DMS153 treated with DMSO at 0.1 percent for 48 hours (cell line): ENCODE results near the gene MRS2.
"Not testable (repeated sequence)": the region's sequence is repeated elsewhere in the genome, so short reads cannot be mapped to it uniquely, and the experiment has no call there.

Source experiments
- DNase-seq: peaks from one replicate; lab custom pipeline; 2025; ENCODE audit not compliant: unreplicated experiment; lab: John Stamatoyannopoulos, UW

MRS2 gene

GRCh38 chr6:24385536-24386269 lies 17.0 kb upstream of the MRS2 start:
- no peak for DNase-seq

DNA sequence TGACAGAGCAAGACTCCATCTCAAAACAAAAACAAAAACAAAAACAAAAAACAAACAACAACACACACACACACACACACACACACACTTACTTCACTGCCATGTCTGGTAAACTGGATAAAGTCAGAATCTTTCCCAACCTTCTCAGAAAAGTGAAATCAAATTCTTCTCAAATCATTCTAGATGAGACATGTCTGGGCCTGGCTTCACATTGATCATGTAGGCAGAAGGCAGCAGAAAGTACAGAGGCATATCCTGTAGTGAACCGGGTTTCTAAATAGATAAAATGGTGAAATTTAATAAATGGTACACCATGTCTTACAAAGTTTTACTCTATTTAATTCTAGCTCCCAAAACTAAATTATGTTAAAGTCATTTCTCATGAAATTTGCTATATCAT lies 14.9 kb upstream of the MRS2 start:
- no peak for DNase-seq

GRCh38 chr6:24391208-24391607 lies 11.5 kb upstream of the MRS2 start:
- DNase-seq: no peak

- no peak for DNase-seq
Observed at GRCh38 chr6:24391756-24392405, 10.9 kb upstream of the MRS2 start.

DNA sequence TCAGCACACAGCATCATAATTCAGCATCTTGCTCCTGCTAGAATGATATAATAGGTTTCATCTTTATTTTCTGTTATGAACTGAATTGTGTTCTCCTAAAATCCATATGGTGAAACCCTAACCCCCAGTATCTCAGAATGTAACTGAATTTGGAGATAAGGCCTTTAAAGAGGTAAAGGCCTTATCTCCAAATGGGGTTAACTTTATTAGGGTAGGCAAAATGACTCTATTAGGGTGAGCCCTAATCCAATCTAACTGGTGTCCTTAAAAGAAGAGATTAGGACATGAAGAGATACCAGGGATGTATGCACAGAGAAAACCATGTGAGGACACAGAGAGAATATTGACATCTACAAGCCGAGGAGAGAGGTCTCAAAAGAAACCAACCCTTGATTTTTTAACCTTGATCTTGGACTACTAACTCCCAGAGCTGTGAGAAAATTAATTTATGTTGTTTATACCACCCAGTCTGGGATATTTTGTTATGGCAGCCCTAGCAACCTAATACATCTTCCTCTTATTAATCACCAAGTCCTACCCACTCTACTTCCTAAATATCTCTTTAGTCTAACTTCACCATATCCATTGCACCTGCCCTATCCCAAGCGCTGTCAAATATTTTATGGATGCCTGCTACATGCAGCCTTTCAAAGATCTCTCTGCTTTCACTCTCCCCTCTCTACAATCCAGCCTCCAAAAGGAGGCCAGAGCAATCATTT lies 8.5 kb upstream of the MRS2 start:
- no peak for DNase-seq

DNA sequence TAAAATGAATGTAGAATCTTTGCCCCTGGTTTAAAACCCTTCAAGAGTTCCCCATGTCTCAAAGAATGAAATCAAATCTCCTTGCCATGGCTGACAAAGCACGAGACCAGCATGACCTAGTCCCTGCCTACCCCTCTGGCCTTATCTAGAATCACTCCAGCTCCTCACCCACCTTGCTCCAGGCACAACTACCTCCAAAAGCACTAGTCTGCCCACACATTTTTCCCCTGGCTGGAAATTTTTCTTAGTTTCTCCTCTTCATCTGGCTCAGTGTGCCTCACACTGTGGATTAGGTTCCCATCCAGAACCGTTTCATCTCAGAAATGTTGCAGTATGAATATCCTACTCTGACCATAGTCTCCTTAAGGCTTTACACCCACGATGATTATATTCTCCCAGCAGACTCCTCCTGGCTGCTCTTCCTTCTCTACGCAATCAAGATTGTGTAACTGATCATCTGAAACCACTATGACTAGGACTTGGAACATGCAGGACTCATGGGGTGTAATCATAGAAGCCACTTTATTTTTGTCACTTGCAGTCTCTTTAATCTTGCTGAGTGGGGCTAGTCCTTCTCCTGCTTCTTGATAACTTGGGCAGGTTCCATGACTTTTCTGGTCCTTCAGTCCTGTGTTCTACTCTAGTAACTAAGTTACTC lies 7.8 kb upstream of the MRS2 start:
- DNase-seq: no peak

DNA sequence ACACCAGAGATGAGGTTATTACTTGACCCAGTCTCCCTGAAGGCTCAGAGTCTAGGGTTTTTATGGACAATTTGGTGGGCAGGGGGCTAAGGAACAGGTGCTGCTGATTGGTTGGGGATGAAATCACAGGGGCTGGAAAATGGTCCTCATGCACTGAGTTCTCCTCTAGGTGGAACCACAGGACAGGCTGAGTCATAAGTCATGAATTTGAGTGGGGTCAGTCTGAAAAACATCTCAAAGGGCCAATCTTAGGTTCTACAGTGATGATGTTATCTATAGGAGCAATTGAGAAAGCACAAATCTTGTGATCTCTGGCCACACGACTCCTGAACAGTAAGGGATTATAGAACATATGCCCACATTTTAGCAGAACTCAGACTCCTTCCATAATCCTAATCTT lies 5.9 kb upstream of the MRS2 start:
- no peak for DNase-seq

DNA sequence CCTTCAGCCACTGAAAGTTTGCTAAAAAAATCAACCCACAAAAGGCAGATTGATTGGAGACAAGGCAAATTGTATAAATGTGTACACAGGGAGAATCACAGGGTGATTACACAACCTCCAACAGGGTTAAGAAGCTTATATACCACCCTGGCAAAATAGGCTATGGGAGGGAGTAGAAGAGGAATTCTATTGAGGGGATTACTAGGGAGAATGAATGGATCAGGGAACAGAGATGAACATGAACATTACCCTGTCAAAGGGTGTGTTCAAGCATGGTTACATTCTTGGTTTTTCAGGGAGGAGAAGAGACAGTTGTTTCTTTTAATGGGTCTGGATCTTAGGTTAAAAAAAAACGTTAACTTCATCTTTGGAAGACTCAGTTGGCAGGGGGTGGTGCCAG lies 5.1 kb upstream of the MRS2 start:
- DNase-seq: no peak

GRCh38 chr6:24400045-24401039 lies 2.4 kb upstream of the MRS2 start:
- not testable (repeated sequence) for DNase-seq

DNA sequence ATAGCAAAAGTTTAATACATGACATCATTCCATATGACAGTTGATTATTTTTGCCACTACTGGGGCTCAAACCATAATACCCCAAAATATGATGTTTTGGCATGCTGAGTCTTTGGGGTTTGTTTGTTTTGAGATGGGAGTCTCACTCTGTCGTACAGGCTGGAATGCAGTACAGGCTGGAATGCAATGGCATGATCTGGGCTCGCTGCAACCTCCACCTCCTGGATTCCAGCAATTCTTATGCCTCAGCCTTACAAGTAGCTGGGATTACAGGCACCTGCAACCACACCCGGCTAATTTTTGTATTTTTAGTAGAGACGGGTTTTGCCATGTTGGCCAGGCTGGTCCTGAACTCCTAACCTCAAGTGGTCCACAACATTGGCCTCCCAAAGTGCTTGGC lies 1.3 kb upstream of the MRS2 start:
- DNase-seq: no peak

DNA sequence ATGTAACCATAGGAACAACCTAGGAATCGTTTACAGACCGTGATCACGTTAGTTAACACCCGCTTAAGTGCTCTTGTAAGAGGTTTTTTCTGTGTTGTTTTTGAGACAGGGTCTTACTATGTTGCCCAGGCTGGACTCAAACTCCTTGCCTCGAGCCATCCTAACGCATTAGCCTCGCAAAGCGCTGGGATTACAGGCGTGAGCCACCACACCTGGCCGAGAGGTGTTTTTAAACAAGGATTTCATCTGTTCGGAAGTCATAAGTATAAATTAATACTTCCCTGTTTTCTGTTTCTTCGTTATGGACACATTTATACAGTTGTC lies 727 bp downstream of the MRS2 start:
- DNase-seq: no peak

DNA sequence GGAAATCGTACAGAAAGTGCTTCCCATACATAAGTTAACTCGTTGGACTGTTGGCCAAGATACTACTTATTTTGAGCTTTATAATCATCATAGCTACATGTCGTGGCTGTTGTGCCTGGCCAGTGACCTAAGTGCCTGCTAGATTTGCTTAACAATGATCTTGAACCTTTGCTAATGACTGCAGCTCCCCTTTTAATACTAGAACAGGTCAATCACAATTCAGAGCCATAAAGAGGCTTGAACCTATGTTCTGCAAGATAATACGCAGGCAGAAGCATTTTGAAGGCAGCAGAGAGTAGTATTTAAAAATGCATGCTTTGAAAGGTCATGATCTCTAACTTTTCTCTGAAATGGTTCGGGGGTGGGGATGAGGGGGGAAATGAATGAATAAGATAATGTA lies 2.5 kb downstream of the MRS2 start:
- DNase-seq: no peak

DNA sequence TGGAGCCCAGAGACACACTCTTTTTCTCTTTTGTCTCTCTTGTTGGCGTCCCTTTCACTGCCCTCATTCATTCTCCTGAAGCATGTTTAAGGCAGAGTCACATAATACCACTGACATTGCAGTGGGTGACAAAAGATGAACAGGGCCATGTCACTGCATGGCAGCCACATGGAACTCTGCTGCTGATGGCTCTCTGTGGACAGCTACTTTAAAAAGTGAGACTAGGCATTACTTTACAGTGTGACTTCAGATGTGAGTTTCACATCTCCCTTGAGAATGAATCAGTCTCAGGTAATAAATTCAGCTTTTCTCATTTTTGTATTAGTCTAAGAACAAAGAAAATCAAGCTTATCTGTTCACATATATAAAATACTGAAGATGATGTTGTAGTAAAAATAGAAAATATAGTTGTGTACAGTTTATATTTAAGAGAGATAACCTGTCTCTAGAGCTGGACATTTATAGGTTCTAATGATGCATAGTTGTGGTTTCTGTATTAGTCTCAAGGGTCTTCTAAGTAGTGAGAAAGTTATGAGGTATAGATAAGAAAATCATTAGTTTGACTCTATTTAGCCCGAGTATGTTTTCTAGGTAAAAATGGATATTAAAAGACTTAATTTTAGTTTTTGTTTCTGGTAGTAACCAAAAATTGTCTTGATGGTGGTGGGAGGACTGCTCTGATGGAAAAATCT lies 6.1 kb downstream of the MRS2 start:
- no peak for DNase-seq

GRCh38 chr6:24410622-24411021 lies 7.9 kb downstream of the MRS2 start:
- DNase-seq: no peak

DNA sequence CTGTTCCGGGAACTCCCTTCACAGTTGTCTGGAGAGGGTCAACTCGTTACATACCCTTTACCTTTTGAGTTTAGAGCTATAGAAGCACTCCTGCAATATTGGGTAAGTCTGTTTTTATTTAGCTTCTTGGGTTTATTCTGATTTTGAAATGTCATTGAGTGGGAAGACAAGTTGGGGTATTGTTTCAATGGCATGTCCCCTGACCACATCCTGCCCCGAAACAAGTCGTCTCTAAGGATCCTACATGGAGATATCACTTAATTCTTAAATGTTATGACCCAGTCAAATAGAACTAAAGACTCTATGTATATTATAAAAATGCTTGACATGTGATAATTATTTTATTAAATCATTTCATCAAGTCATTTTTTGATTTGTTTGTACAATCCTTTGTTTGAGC lies 9.6 kb downstream of the MRS2 start:
- no peak for DNase-seq

DNA sequence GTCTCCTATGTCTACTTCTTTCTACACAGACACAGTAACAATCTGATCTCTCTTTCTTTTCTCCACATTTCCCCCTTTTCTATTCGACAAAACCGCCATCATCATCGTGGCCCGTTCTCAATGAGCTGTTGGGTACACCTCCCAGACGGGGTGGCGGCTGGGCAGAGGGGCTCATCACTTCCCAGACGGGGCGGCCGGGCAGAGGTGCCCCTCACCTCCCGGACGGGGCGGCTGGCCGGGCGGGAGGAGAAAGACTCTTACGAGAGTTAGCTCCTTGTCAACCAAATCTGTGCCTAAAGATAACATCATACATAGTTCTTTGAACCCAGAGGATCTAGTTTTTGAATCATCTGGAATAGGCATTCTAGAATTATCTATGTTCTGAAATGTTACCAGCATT lies 11.8 kb downstream of the MRS2 start:
- DNase-seq: not testable (repeated sequence)

GRCh38 chr6:24415753-24416152 lies 13.0 kb downstream of the MRS2 start:
- DNase-seq: no peak

DNA sequence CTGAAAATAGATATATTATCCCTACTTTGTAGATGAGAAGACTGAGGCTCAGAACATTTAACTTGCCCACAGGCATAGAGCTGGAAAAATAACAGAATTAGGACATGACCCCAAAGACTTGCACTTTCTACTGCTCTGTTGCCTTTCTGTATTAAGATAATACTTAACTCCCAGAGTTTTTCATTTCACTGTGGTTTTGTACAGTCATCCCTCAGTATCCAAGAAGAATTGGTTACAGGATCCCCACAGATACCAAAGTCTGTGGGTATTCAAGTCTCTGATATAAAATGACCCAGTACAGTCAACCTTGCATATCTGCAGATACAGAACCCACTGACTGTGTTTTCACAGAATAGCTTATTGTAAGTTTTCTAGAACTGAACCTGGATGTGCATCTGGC lies 16.8 kb downstream of the MRS2 start:
- DNase-seq: no peak

GRCh38 chr6:24425091-24425490 lies 22.4 kb downstream of the MRS2 start:
- no peak for DNase-seq
